GM12878 (cell line): Measurements from ENCODE around the gene HDAC5. TPM values are rescaled to one million over a fixed set of nuclear protein-coding genes. Genes with fewer than 3 reads are reported as not detected.

Source experiments
- ATF7 ChIP-seq: fragments of 450-650 bp; IDR thresholded peaks from 2 replicates; pipeline ENCODE4 v1.6.1; 2016; ENCODE audit warnings: low read depth, mild to moderate bottlenecking
- CBFB ChIP-seq: IDR thresholded peaks from 2 replicates; pipeline ENCODE4 v1.6.1; 2016; ENCODE audit warnings: antibody characterized with exemption, low read depth
- CEBPZ ChIP-seq: fragments of 150-350 bp; IDR thresholded peaks from 2 replicates; pipeline ENCODE4 v1.6.1; 2016; ENCODE audit warnings: low read depth, low read length
- E2F8 ChIP-seq: fragments of 450-650 bp; IDR thresholded peaks from 2 replicates; pipeline ENCODE4 v1.6.1; 2018; ENCODE audit warnings: mild to moderate bottlenecking, low read depth, moderate library complexity; ENCODE audit not compliant: partially characterized antibody
- EED ChIP-seq: sonication (generic); IDR thresholded peaks from 2 replicates; pipeline ENCODE4 v1.6.1; 2016; ENCODE audit warnings: antibody characterized with exemption, low read depth
- FOXM1 ChIP-seq: IDR thresholded peaks from 2 replicates; pipeline ENCODE4 v1.6.1; 2012; ENCODE audit warnings: low read depth, mild to moderate bottlenecking, inconsistent platforms, low read length, moderate library complexity
- IRF5 ChIP-seq: fragments of 450-650 bp; IDR thresholded peaks from 2 replicates; pipeline ENCODE4 v1.6.1; 2017; ENCODE audit warnings: borderline replicate concordance
- KDM1A ChIP-seq: fragments of 200-600 bp; sonication (generic); IDR thresholded peaks from 2 replicates; pipeline ENCODE4 v1.6.1; 2016; ENCODE audit warnings: borderline replicate concordance
- MYC ChIP-seq: IDR thresholded peaks from 2 replicates; pipeline ENCODE4 v1.6.1; 2011; ENCODE audit warnings: mild to moderate bottlenecking, low read length, moderate library complexity, inconsistent platforms; ENCODE audit not compliant: insufficient read depth, insufficient replicate concordance, insufficient read length, severe bottlenecking
- NFYA ChIP-seq: IDR thresholded peaks from 2 replicates; pipeline ENCODE4 v1.6.1; 2011; ENCODE audit warnings: low read depth, mild to moderate bottlenecking, low read length, improper control_type of control experiment, borderline replicate concordance
- NR2C2 ChIP-seq: IDR thresholded peaks from 2 replicates; pipeline ENCODE4 v1.6.1; 2011; ENCODE audit warnings: borderline replicate concordance, low read depth; ENCODE audit not compliant: control insufficient read depth, insufficient read length
- POLR2AphosphoS2 ChIP-seq: IDR thresholded peaks from 2 replicates; pipeline ENCODE4 v1.6.1; 2011; ENCODE audit warnings: low read depth, mild to moderate bottlenecking, low read length, improper control_type of control experiment, moderate library complexity
- RAD21 ChIP-seq: IDR thresholded peaks from 2 replicates; pipeline ENCODE4 v1.6.1; 2011; ENCODE audit warnings: mild to moderate bottlenecking, low read depth, low read length, moderate library complexity; ENCODE audit not compliant: insufficient read depth
- RELB ChIP-seq: fragments of 450-650 bp; IDR thresholded peaks from 2 replicates; pipeline ENCODE4 v1.6.1; 2017; ENCODE audit warnings: low read depth, mild to moderate bottlenecking, moderate library complexity
- RFX5 ChIP-seq: IDR thresholded peaks from 2 replicates; pipeline ENCODE4 v1.6.1; 2011; ENCODE audit warnings: low read depth, low read length, improper control_type of control experiment
- SIN3A ChIP-seq: IDR thresholded peaks from 2 replicates; pipeline ENCODE4 v1.6.1; 2012; ENCODE audit warnings: low read depth, low read length, improper control_type of control experiment
- TCF12 ChIP-seq: IDR thresholded peaks from 2 replicates; pipeline ENCODE4 v1.6.1; 2011; ENCODE audit warnings: low read depth, mild to moderate bottlenecking, low read length
- WRNIP1 ChIP-seq: IDR thresholded peaks from 2 replicates; pipeline ENCODE4 v1.6.1; 2011; ENCODE audit warnings: low read depth, low read length, improper control_type of control experiment, borderline replicate concordance
- ZNF207 ChIP-seq: fragments of 450-650 bp; IDR thresholded peaks from 2 replicates; pipeline ENCODE4 v1.6.1; 2014; ENCODE audit warnings: antibody characterized with exemption, mild to moderate bottlenecking, borderline replicate concordance
- ZNF274 ChIP-seq: IDR thresholded peaks from one replicate; pipeline ENCODE4 v1.8.0; 2011; ENCODE audit not compliant: insufficient read length, insufficient read depth
- polyA plus RNA-seq, 11 experiments: library from polyadenylated mRNA; depleted of rRNA in 4 of 11; unstranded in 6 of 11; stranded (reverse) in 5 of 11; fragments of >200 nt; fragmentation: Nextera tagmentation in 4 of 11; fragmentation: Illumina TruSeq in 1 of 11; extraction: Ambion mirVana in 4 of 11; extraction: Trizol in 1 of 11; gene quantifications; 1 replicate in 1 of 11; 2 replicates in 10 of 11; pipeline versions ENCODE4 v1.2.1 to v1.2.3, GENCODE V29; 2011 to 2016; ENCODE audit warnings: inconsistent platforms in 2 of 11, missing spikeins in 2 of 11, low read depth in 1 of 11
- total RNA-seq, 4 experiments: library from RNA; depleted of rRNA in 3 of 4; stranded (reverse); fragments of >200 nt in 3 of 4; fragmentation: Illumina TruSeq in 1 of 4; extraction: Trizol in 1 of 4; gene quantifications; 2 replicates each; pipeline versions ENCODE4 v1.2.1 to v1.2.3, GENCODE V29; 2013 to 2021

HDAC5 gene
- total and polyA plus RNA-seq, 10 of the 15 experiments (the other 5 are each of a cell fraction or from before 2014, with no cell fraction given), result 1.1 to 58.0 (median 27.3) TPM

GRCh38 chr17:44123356-44124117 is at the start of gene HDAC5 (continued):
- peak; percentile 59; the same call in 1 of the 2 replicates for TF ChIP-seq POLR2AphosphoS2
- TF ChIP-seq NFYA, result no peak
- no peak for TF ChIP-seq NR2C2
- TF ChIP-seq CBFB, result peak; percentile 46; the same call in 1 of the 2 replicates
- TF ChIP-seq KDM1A, result no peak
- TF ChIP-seq SIN3A, result no peak
- peak; percentile 38; the same call in 1 of the 2 replicates for TF ChIP-seq RAD21
- TF ChIP-seq RFX5, result peak; percentile 8; the same call in 1 of the 2 replicates
- no peak for TF ChIP-seq WRNIP1
- peak; percentile 97 for TF ChIP-seq RELB
- TF ChIP-seq E2F8, result peak; percentile 25
- peak; percentile 58 for TF ChIP-seq ATF7
- TF ChIP-seq EED, result peak; percentile 63; the same call in 1 of the 2 replicates
- no peak for TF ChIP-seq IRF5
- no peak for TF ChIP-seq FOXM1
- no peak for TF ChIP-seq ZNF274
- TF ChIP-seq TCF12, result 0 out of 2 replicates have a peak, but pooled peaks have one; percentile 3
- TF ChIP-seq MYC, result no peak
- 0 out of 2 replicates have a peak, but pooled peaks have one; percentile 62 for TF ChIP-seq ZNF207
- no peak for TF ChIP-seq CEBPZ
